HG03558 (cell line): ENCODE data around the gene CR1.
"Not testable (repeated sequence)": the region's sequence is repeated elsewhere in the genome, so short reads cannot be mapped to it uniquely, and the experiment has no call there.

Experiments
- ATAC-seq: cut with Tn5 transposase; IDR thresholded peaks from one replicate; pipeline ENCODE4 v1.9.1; 2021; ENCODE audit warnings: moderate number of reproducible peaks; ENCODE audit not compliant: unreplicated experiment; ENCODE audit errors: extremely low read depth

CR1 gene

DNA sequence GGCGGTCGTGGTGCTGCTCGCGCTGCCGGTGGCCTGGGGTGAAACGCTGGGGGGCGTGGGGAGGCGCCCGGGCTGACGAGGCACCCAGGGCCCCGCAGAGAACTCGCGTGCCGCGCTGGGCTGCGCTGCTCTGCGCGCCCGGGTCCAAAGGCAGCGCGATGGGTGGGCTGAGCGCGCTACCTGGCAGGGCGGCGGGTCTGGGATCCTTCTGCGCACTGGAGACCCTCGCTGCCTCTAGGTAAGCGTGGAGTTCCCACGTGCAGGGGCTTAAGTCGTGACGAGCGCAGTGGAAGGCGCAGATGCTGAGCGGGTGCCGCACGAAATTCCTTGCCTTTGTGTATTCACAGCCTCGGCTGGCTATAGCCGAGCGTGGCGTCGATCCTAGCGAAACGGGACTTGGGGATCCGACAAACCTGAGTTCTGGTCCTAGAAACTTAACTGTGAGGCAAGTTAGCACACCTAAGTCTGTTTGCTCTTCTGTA, 173.6 kb downstream of the CR1 start:
- no peak for ATAC-seq

DNA sequence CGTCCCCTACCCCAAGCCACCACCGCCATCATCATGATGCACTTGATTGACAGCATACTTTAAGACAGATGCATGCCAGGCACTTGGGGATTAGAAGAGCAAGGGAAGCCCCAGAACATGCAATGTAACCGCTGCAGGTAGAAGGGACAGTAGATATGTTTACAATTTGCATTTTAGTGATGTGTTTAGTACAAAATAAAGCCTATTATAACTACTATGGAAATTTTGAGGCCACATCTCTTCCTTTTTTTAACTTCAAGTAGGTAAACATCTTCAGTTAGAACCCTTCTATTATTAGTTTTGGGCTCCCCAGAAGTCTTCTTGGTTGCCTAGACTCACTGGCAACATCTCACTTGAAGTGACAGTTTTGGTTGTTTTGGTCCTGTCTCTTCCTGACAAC, 174.2 kb downstream of the CR1 start:
- no peak for ATAC-seq

DNA sequence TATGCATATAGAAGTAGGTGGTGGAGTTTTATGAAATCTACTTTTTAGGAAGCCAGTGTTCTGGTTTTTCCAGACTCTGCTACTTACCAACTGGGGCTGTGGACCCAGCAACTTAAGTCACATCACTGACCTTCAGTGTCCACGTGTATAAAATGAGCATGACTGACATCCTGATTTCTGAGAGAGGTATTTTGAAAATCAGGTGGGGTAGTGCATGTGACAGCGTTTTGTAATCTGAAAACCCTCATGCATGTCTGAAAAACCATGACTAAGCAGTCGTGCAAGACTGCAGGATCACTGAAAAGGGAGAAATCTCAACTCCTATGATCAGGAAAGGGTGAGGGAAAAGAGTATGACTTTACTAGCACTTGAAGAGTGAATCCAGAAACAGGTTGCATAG, 175.0 kb downstream of the CR1 start:
- ATAC-seq = no peak

DNA sequence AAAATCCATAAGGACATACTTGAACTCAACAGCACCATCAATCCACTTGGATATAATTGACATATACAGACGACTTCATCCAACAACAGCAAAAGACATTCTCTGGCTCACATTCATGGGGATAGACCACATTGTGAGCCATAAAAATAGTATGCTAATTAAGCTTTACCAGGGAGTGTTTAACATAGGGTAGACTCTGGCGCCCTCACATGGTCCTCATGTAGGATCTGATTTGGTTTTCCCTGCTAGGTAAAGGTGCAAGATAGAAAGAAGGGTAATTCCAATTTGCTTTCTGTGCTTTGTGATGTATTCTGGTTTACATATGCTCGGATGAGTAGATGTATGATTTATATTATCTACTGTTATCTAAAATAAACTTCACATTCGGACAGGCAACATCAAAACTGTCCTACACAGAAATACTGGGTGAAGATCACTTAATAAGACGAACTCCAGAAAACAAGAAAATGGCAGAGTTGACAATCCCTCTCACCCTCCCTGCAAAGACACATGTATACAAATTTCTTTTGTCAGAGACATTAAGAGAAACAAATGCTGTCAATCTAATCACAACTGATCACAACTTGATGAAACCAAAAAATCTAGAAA, 176.7 kb downstream of the CR1 start:
- no peak for ATAC-seq

DNA sequence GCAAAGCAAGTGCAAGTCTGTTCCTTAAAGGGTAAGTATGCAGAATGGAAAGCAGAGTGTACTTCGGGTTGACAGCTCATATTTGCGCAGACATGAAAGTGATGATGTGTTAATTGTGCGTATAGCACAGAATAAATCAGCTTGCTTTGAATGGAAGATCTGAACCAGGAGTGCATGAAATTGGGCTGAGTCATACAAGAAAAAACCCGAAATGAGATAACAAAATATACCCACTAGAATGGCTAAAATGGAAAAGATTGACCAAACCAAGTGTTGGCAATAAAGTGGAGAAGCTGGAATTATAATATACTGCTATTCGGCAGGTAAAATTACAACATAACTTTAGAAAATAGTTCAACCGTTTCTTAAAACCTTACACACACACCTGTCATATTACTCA, 177.4 kb downstream of the CR1 start:
- ATAC-seq = no peak

GRCh38 chr1:207676153-207676552, 180.2 kb downstream of the CR1 start:
- ATAC-seq = no peak

GRCh38 chr1:207680590-207681388, 184.8 kb downstream of the CR1 start:
- not testable (repeated sequence) for ATAC-seq

DNA sequence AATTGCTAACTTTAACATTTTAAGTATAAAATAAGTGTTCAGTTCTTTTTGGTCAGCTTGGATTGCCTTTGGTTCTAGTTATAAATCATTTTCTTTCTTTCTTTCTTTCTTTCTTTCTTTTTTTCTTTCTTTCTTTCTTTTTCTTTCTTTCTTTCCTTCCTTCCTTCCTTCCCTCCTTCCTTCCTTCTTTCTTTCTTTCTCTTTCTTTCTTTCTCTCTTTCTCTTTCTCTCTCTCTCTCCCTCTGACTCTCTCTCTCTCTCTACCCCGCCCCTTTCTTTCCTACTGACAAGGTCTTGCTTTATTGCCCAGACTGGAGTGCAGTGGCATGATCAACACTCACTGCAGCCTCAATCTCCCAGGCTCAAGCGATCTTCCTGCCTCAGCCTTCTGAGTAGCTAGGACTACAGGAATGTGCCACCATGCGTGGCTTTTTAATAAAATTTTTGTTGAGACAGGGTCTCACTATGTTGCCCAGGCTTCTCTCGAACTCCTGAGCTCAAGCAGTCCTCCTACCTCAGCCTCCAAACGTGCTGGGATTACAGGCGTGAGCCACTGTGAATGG, 187.0 kb downstream of the CR1 start:
- ATAC-seq = not testable (repeated sequence)

GRCh38 chr1:207690551-207690950, 194.6 kb downstream of the CR1 start:
- not testable (repeated sequence) for ATAC-seq

DNA sequence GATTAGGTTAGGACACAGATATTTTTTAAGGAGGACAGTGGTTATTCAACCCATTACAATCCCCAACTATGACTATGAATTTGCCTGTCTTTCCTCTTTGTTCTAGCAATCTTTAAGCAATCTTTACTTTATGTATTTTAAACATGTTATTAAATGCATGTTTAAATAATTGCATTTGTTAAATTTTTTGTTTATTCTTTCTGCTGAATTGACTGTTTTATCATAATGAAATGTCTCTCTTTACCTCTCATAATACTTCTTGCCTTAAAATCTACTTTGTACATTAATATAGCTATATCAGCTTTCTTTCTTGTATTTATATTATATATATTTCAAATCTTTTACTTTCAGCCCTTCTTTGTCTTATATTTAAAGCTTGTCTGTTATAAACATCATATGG, 195.1 kb downstream of the CR1 start:
- no peak for ATAC-seq
